ENCODE results near the gene C11orf52.

- no peak for TF ChIP-seq CTCF (IDR thresholded peaks at IDR 0.05; ENCODE audit: extremely low read depth in 1 of 2, insufficient read depth in 1 of 2, low read depth in 1 of 2, low read length in 2 of 2)
- TF ChIP-seq POLR2A (IDR thresholded peaks at IDR 0.05; ENCODE audit: low read depth, low read length) = no peak
- TF ChIP-seq POLR2AphosphoS5 (IDR thresholded peaks at IDR 0.05; ENCODE audit: insufficient read depth, low read depth, low read length) = no peak
- TF ChIP-seq MYC (IDR thresholded peaks at IDR 0.05; ENCODE audit: low read depth, low read length) = no peak
- no peak for TF ChIP-seq JUN (IDR thresholded peaks at IDR 0.05; ENCODE audit: borderline replicate concordance, insufficient read depth, insufficient read length, low read depth)
Measured at GRCh38 chr11:111937461-111937769, 18.7 kb downstream of the C11orf52 start.
